PC-9 (cell line): Measurements from ENCODE around the gene PRPSAP2. TPM values are rescaled to one million over a fixed set of nuclear protein-coding genes. Genes with fewer than 3 reads are reported as not detected.

Source experiments
- BruUV-seq: library from RNA; stranded (reverse); fragments of 400-500 nt; replicated peaks from 2 replicates; lab custom pipeline; 2021; lab: Mats Ljungman, UMichigan
- CTCF ChIA-PET: fragments of 300-600 bp; sonication (Branson Sonifier 250); formaldehyde crosslinking; loops from one replicate; lab custom pipeline; 2022; ENCODE audit warnings: antibody characterized with exemption; lab: Charles Lee
- POLR2A ChIA-PET: fragments of 300-600 bp; sonication (Branson Sonifier 250); formaldehyde crosslinking; loops from one replicate; lab custom pipeline; 2022; ENCODE audit warnings: antibody characterized with exemption; ENCODE audit not compliant: unreplicated experiment; lab: Charles Lee
- DNase-seq, 2 experiments: peaks; one replicate each; pipeline versions ENCODE4 v3.0.0 to v3.0.0-alpha.2; 2015 to 2022; ENCODE audit warnings: mixed read lengths in 1 of 2
- H2AFZ ChIP-seq: fragments of 200-600 bp; sonication (generic); 2 replicates; pipeline ENCODE4 v1.8.1; 2017; ENCODE audit warnings: antibody characterized with exemption
- H3F3A ChIP-seq: fragments of 200-600 bp; sonication (generic); 2 replicates; pipeline ENCODE4 v1.8.1; 2017; ENCODE audit warnings: antibody characterized with exemption, mild to moderate bottlenecking, low read depth; ENCODE audit not compliant: insufficient read depth
- H3K27ac ChIP-seq: fragments of 200-600 bp; sonication (generic); 2 replicates; pipeline ENCODE4 v1.6.1; 2016; ENCODE audit warnings: mixed run types
- H3K27me3 ChIP-seq: fragments of 200-600 bp; sonication (generic); 2 replicates; pipeline ENCODE4 v1.6.1; 2016; ENCODE audit warnings: low read depth, mixed run types; ENCODE audit not compliant: insufficient read depth
- H3K36me3 ChIP-seq: fragments of 200-600 bp; sonication (generic); 2 replicates; pipeline ENCODE4 v1.6.1; 2016; ENCODE audit warnings: low read depth, mixed run types
- H3K4me1 ChIP-seq: fragments of 200-600 bp; sonication (generic); replicated peaks from 2 replicates; pipeline ENCODE4 v1.6.1; 2016; ENCODE audit warnings: mixed run types; ENCODE audit not compliant: insufficient read depth
- H3K4me2 ChIP-seq: fragments of 200-600 bp; sonication (generic); 2 replicates; pipeline ENCODE4 v1.6.1; 2017; ENCODE audit warnings: mixed run types
- H3K4me3 ChIP-seq: fragments of 200-600 bp; sonication (generic); 2 replicates; pipeline ENCODE4 v1.6.1; 2016; ENCODE audit warnings: mixed run types
- H3K79me2 ChIP-seq: fragments of 200-600 bp; sonication (generic); 2 replicates; pipeline ENCODE4 v1.6.1; 2017; ENCODE audit warnings: low read depth, mixed run types
- H3K9me2 ChIP-seq: fragments of 200-600 bp; sonication (generic); 2 replicates; pipeline ENCODE4 v1.8.1; 2017; ENCODE audit warnings: mild to moderate bottlenecking; ENCODE audit not compliant: insufficient read depth
- H3K9me3 ChIP-seq: fragments of 200-600 bp; sonication (generic); 2 replicates; pipeline ENCODE4 v1.8.1; 2016; ENCODE audit warnings: low read depth; ENCODE audit not compliant: insufficient read depth
- H4K20me1 ChIP-seq: fragments of 200-600 bp; sonication (generic); 2 replicates; pipeline ENCODE4 v1.8.1; 2017; ENCODE audit not compliant: insufficient read depth
- EZH2 ChIP-seq: fragments of 200-600 bp; sonication (generic); IDR thresholded peaks from 2 replicates; pipeline ENCODE4 v1.8.0; 2017; ENCODE audit warnings: antibody characterized with exemption, low read depth
- intact Hi-C: fragments of 100-400 bp; cut with micrococcal nuclease; formaldehyde crosslinking; loops from one replicate; pipeline ENCODE4 v1.10.0; 2022; ENCODE audit not compliant: unreplicated experiment
- total RNA-seq: library from RNA; stranded (reverse); gene quantifications from 2 replicates; pipeline ENCODE4 v1.2.3, GENCODE V29; 2021
- TF ChIP-seq, protein P1 (sequence below): fragments of 200-600 bp; sonication (generic); conservative IDR thresholded peaks from 2 replicates; pipeline ENCODE4 v1.6.1; 2017; ENCODE audit warnings: mixed run types, antibody characterized with exemption, mild to moderate bottlenecking, moderate library complexity

The PRPSAP2 gene
- total RNA-seq, 1 experiment from 2014 or later, result 50.0 TPM

DNA sequence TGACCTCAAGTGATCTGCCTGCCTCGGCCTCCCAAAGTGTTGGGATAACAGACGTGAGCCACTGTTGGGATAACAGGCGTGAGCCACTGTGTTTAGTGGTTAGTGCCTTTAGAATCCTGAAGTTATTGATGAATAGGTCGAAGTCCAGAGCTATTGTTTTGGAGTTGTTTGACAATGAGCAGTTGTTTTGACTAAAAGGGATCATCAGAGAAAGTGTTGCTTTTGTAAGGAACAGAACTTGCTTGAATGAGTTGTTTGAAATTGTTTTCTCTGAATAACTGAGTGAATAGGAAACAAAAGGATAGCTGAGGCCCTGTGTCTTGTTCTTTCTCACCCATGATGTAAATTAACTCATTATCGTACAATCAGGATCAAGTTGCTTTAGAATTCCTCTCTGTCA, 46.6 kb downstream of the PRPSAP2 start:
- intact Hi-C loops, result no loop called here
- no peak for DNase-seq
- CTCF ChIA-PET, result no interaction called here
- H3K27ac ChIP-seq, result no peak overlapping the region
- no peak overlapping the region for H3K4me2 ChIP-seq
- no peaks in the 10 kb centered on the region for H3K27me3 ChIP-seq
- H3K4me3 ChIP-seq, result no peak overlapping the region
- no peaks in the 10 kb centered on the region for H3K9me2 ChIP-seq
- no peaks in the 10 kb centered on the region for H3K79me2 ChIP-seq
- H3K36me3 ChIP-seq, result 0 out of 2 replicates have a peak, but pooled peaks cover 3% of the 10 kb centered on the region
- POLR2A ChIA-PET, result no interaction called here
- no peaks in the 10 kb centered on the region for H3K4me1 ChIP-seq
- no peak for TF ChIP-seq EZH2
- TF ChIP-seq, protein P1, sequence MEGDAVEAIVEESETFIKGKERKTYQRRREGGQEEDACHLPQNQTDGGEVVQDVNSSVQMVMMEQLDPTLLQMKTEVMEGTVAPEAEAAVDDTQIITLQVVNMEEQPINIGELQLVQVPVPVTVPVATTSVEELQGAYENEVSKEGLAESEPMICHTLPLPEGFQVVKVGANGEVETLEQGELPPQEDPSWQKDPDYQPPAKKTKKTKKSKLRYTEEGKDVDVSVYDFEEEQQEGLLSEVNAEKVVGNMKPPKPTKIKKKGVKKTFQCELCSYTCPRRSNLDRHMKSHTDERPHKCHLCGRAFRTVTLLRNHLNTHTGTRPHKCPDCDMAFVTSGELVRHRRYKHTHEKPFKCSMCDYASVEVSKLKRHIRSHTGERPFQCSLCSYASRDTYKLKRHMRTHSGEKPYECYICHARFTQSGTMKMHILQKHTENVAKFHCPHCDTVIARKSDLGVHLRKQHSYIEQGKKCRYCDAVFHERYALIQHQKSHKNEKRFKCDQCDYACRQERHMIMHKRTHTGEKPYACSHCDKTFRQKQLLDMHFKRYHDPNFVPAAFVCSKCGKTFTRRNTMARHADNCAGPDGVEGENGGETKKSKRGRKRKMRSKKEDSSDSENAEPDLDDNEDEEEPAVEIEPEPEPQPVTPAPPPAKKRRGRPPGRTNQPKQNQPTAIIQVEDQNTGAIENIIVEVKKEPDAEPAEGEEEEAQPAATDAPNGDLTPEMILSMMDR, result no peak
- H3F3A ChIP-seq, result no peaks in the 10 kb centered on the region
- BruUV-seq, result no TSS peak
- H4K20me1 ChIP-seq, result no peaks in the 10 kb centered on the region
- no peaks in the 10 kb centered on the region for H3K9me3 ChIP-seq
- H2AFZ ChIP-seq, result no peak overlapping the region

DNA sequence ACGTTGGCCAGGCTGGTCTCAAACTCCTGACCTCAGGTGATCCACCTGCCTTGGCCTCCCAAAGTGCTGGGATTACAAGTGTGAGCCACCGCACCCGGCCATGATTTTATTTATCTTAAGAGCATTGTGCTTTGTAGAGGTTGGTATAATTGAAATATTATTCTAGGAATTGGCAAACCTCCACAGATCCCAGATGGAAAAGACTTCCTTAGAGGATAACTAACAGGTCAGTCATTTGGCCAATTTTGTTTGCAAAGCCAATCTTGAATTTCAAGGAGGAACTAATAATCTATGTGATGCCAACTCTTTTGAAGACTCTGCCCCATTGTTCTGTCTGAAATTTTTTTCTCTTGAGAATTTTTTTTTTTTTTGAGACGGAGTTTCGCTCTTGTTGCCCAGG, 47.3 kb downstream of the PRPSAP2 start:
- no peak overlapping the region for H2AFZ ChIP-seq
- H3K4me1 ChIP-seq, result no peaks in the 10 kb centered on the region
- H3F3A ChIP-seq, result no peaks in the 10 kb centered on the region
- H3K36me3 ChIP-seq, result 0 out of 2 replicates have a peak, but pooled peaks cover 3% of the 10 kb centered on the region
- intact Hi-C loops, result no loop called here
- H3K4me2 ChIP-seq, result no peak overlapping the region
- H3K9me3 ChIP-seq, result no peaks in the 10 kb centered on the region
- ChIA-PET CTCF (no interaction called here), POLR2A (no interaction called here)
- no peak overlapping the region for H3K27ac ChIP-seq
- no peak overlapping the region for H3K4me3 ChIP-seq
- no peaks in the 10 kb centered on the region for H4K20me1 ChIP-seq
- no peaks in the 10 kb centered on the region for H3K9me2 ChIP-seq
- TF ChIP-seq EZH2, result no peak
- TF ChIP-seq, protein P1, result no peak
- BruUV-seq, result no TSS peak
- H3K27me3 ChIP-seq, result no peaks in the 10 kb centered on the region
- DNase-seq, result no peak
- no peaks in the 10 kb centered on the region for H3K79me2 ChIP-seq

DNA sequence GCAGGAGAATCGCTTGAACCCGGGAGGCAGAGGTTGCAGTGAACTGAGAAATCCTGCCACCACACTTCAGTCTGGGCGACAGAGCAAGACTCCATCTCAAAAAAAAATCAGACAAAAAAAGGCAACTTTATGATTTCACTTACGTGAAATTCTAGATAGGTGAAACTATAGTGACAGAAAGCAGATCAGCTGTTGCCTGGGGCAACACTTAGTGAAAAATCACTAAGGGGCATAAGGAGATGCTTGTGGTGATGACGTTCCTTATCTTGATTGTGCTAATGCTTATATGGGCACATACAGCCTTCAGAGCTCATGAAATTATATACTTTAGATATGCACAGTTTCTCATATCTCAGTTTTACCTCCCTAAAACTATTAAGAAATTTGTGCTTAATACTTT, 52.4 kb downstream of the PRPSAP2 start:
- H3K9me3 ChIP-seq, result no peaks in the 10 kb centered on the region
- no peaks in the 10 kb centered on the region for H3K27me3 ChIP-seq
- no peaks in the 10 kb centered on the region for H3K4me1 ChIP-seq
- ChIA-PET POLR2A (interaction anchor here (0.6 kb wide), 1 partner anchor 1312 kb away, joined by 19 read pairs; no protein-coding TSS in a partner anchor), CTCF (interaction anchor here (0.8 kb wide), 1 partner anchor 284 kb away, joined by 3 read pairs; no protein-coding TSS in a partner anchor)
- H3K4me3 ChIP-seq, result no peak overlapping the region
- H3K9me2 ChIP-seq, result no peaks in the 10 kb centered on the region
- no TSS peak for BruUV-seq
- no peaks in the 10 kb centered on the region for H3K79me2 ChIP-seq
- TF ChIP-seq, protein P1, result no peak
- no peak for TF ChIP-seq EZH2
- H3F3A ChIP-seq, result no peaks in the 10 kb centered on the region
- peaks cover 6% of the 10 kb centered on the region; the same call in 1 of the 2 replicates for H3K36me3 ChIP-seq
- no peak overlapping the region for H2AFZ ChIP-seq
- H3K27ac ChIP-seq, result no peak overlapping the region
- H3K4me2 ChIP-seq, result no peak overlapping the region
- DNase-seq, result no peak
- intact Hi-C loops, result no loop called here
- H4K20me1 ChIP-seq, result no peaks in the 10 kb centered on the region
